Mammary epithelial cell (primary cell): Measurements from ENCODE around the gene PPM1G.

Experiments
- CTCF ChIP-seq, 2 donors: IDR thresholded peaks in 1 of 2; conservative IDR thresholded peaks in 1 of 2; 2 replicates each; pipeline ENCODE4 v1.5.1; 2011 to 2012; ENCODE audit warnings: inconsistent platforms in 2 of 2, low read length in 2 of 2, mild to moderate bottlenecking in 2 of 2, control low read depth in 1 of 2, low read depth in 1 of 2; ENCODE audit not compliant: insufficient read depth in 1 of 2; ENCODE audit errors: extremely low read depth in 1 of 2
- EZH2 ChIP-seq: IDR thresholded peaks from 2 replicates; pipeline ENCODE4 v1.6.1; 2012; ENCODE audit warnings: low read length, inconsistent platforms, borderline replicate concordance

- TF ChIP-seq CTCF (conservative IDR thresholded peaks at IDR 0.05 in 1 of 2, IDR thresholded peaks at IDR 0.05 in 1 of 2; ENCODE audit: extremely low read depth in 1 of 2, insufficient read depth in 1 of 2, low read depth in 1 of 2, low read length in 2 of 2), result no peak
- no peak for TF ChIP-seq EZH2
Observed at GRCh38 chr2:27428978-27429541, 19.7 kb upstream of the PPM1G start.
